Measurements from ENCODE around the gene RNF212. TPM values are rescaled to one million over a fixed set of nuclear protein-coding genes. Genes with fewer than 3 reads are reported as not detected.

RNF212 gene
- total and polyA plus RNA-seq, 2 donors (not counting 3 experiments of a cell fraction or from before 2014, with no cell fraction given) = 2.3 to 2.8 TPM

DNA sequence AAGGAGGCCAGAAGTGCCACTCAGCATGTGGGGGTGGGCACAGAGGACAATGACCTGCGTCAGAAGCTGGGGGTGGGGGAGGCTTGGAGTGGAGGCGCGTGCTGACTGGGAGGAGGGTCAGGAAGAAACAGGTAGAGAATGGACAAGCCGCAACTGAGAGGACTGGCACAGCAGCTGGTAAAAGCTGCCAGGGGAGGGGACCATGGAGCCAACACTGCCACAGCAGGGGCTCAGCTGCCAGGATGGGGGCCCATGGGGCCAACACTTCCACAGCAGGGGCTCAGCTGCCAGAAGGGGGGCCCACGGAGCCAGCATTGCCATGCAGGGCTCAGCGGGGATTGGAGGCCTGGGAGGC, 19.1 kb downstream of the RNF212 start:
- POLR2A ChIA-PET = no interaction called here
- no TSS peak for BruUV-seq (replicated peaks)
- H3K9ac ChIP-seq (replicated peaks; ENCODE audit: extremely low read depth, insufficient read depth, low read length) = no peak overlapping the region
- no peak overlapping the region for H3K4me2 ChIP-seq (ENCODE audit: insufficient read depth, low read length)
- intact Hi-C loops (cut with micrococcal nuclease) (no loop called here), dilution Hi-C loops (cut with MboI; ENCODE audit: extremely low pct_ligation_motif_present, low sequenced_read_pairs) (no loop called here)
- no peaks in the 10 kb centered on the region for H3K27me3 ChIP-seq (ENCODE audit: control insufficient read depth in 2 of 2, insufficient read depth in 2 of 2, low read length in 2 of 2)
- no peak overlapping the region for H2AFZ ChIP-seq (ENCODE audit: low read depth, low read length)
- no peaks in the 10 kb centered on the region for H3K9me3 ChIP-seq (replicated peaks; ENCODE audit: control insufficient read depth, insufficient read depth, low read length)
- no peaks in the 10 kb centered on the region for H3K4me1 ChIP-seq (ENCODE audit: control insufficient read depth, extremely low read depth, insufficient read depth, low read length)
- no peaks in the 10 kb centered on the region for H3K9me1 ChIP-seq (replicated peaks; ENCODE audit: control insufficient read depth, extremely low read depth, insufficient read depth, low read length)
- no peaks in the 10 kb centered on the region for H3K79me2 ChIP-seq (ENCODE audit: control insufficient read depth, insufficient read depth, low read length)
- H3K4me3 ChIP-seq (replicated peaks in 1 of 3; ENCODE audit: insufficient read depth in 1 of 3, low read depth in 1 of 3, low read length in 3 of 3) = no peak overlapping the region
- FAIRE-seq (no peak), DNase-seq (ENCODE audit: low read depth, low spot score) (no peak)
- CTCF ChIA-PET = no interaction called here
- no peaks in the 10 kb centered on the region for H3K36me3 ChIP-seq (ENCODE audit: control insufficient read depth in 2 of 2, extremely low read depth in 1 of 2, insufficient read depth in 2 of 2, low read length in 2 of 2)
- H4K20me1 ChIP-seq (replicated peaks; ENCODE audit: control insufficient read depth, extremely low read depth, insufficient read depth, low read length) = no peaks in the 10 kb centered on the region
- TF ChIP-seq MAX (IDR thresholded peaks at IDR 0.05; ENCODE audit: insufficient read depth, insufficient read length) = no peak
- no peak for TF ChIP-seq POLR2A (IDR thresholded peaks at IDR 0.05; ENCODE audit: low read depth, low read length)
- no peak for TF ChIP-seq GATA2 (IDR thresholded peaks at IDR 0.05; ENCODE audit: insufficient read depth, insufficient read length, low read depth, low read length)
- no peak for TF ChIP-seq EZH2 (IDR thresholded peaks at IDR 0.05; ENCODE audit: borderline replicate concordance, low read depth, low read length, severe bottlenecking)
- TF ChIP-seq JUN (IDR thresholded peaks at IDR 0.05; ENCODE audit: borderline replicate concordance, insufficient read depth, insufficient read length, low read depth) = no peak
- no peak for TF ChIP-seq POLR2AphosphoS5 (IDR thresholded peaks at IDR 0.05; ENCODE audit: insufficient read depth, low read depth, low read length)
- TF ChIP-seq MYC (IDR thresholded peaks at IDR 0.05; ENCODE audit: low read depth, low read length) = no peak
- TF ChIP-seq FOS (IDR thresholded peaks at IDR 0.05; ENCODE audit: borderline replicate concordance, insufficient read depth, low read length) = no peak
- TF ChIP-seq CTCF (IDR thresholded peaks at IDR 0.05; ENCODE audit: extremely low read depth in 1 of 2, insufficient read depth in 1 of 2, low read depth in 1 of 2, low read length in 2 of 2) = no peak
- H3K27ac ChIP-seq (ENCODE audit: insufficient read depth, low read depth, low read length) = no peak overlapping the region
